K562 (cell line): Measurements from ENCODE around the gene RASL12. TPM values are rescaled to one million over a fixed set of nuclear protein-coding genes. Genes with fewer than 3 reads are reported as not detected.

ENCODE experiments used
- ATAC-seq: fragments of 200-7000 bp; cut with Tn5 transposase; 3 replicates; pipeline ENCODE4 v1.9.1; 2020; ENCODE audit warnings: moderate library complexity
- BruUV-seq: library from RNA; stranded (reverse); fragments of 400-500 nt; replicated peaks from 2 replicates; lab custom pipeline; 2021; lab: Mats Ljungman, UMichigan
- CTCF ChIA-PET: fragments of 300-600 bp; formaldehyde crosslinking; extraction: SDS; loops from one replicate; lab custom pipeline; 2021; ENCODE audit warnings: low intra/inter-chr PET ratio; lab: Yijun Ruan, JAX
- POLR2A ChIA-PET: fragments of 300-600, 350-650 bp; sonication (Branson Sonifier 250); formaldehyde crosslinking; extraction: SDS; loops from one replicate; lab custom pipeline; 2021; ENCODE audit warnings: antibody characterized with exemption, inconsistent platforms; lab: Yijun Ruan, JAX
- DNase-seq, 4 experiments: peaks; one replicate each; pipeline versions ENCODE4 v3.0.0 to v3.0.0-alpha.2; 2011 to 2018; ENCODE audit warnings: low spot score in 3 of 4, mixed read lengths in 3 of 4; ENCODE audit errors: extremely low read depth in 1 of 4
- FAIRE-seq: peaks from 2 replicates; lab custom pipeline; 2011; peaks lifted over from hg19 to GRCh38; lab: Jason Lieb, UNC
- H2AFZ ChIP-seq: 2 replicates; pipeline ENCODE4 v1.6.0; 2011; ENCODE audit warnings: low read depth, low read length, control low read depth, inconsistent platforms
- H3K27ac ChIP-seq: fragments of 200-600 bp; 3 replicates; pipeline ENCODE4 v1.8.0; 2011; ENCODE audit warnings: low read depth, mild to moderate bottlenecking, control low read depth, inconsistent platforms, low read length, moderate library complexity, mixed read lengths; ENCODE audit errors: extremely low read depth
- H3K27me3 ChIP-seq, 2 experiments: fragments of 300-600 bp in 1 of 2; 2 replicates in 1 of 2; 3 replicates in 1 of 2; pipeline versions ENCODE4 v1.6.0 to v1.8.0; 2011; ENCODE audit warnings: inconsistent platforms in 2 of 2, low read length in 2 of 2, mild to moderate bottlenecking in 1 of 2, mixed read lengths in 1 of 2, moderate library complexity in 1 of 2; ENCODE audit not compliant: control insufficient read depth in 2 of 2, insufficient read depth in 2 of 2
- H3K36me3 ChIP-seq: fragments of 300-600 bp; 3 replicates; pipeline ENCODE4 v1.8.0; 2011; ENCODE audit warnings: mild to moderate bottlenecking, low read length, inconsistent platforms; ENCODE audit not compliant: control insufficient read depth, insufficient read depth
- H3K4me1 ChIP-seq, 2 experiments: fragments of 200-600 bp in 1 of 2; replicated peaks in 1 of 2; 2 replicates in 1 of 2; 3 replicates in 1 of 2; pipeline versions ENCODE4 v1.5.1 to v1.8.0; 2011; ENCODE audit warnings: inconsistent platforms in 2 of 2, low read length in 2 of 2, mild to moderate bottlenecking in 1 of 2, mixed read lengths in 1 of 2, moderate library complexity in 1 of 2; ENCODE audit not compliant: control insufficient read depth in 2 of 2, insufficient read depth in 2 of 2
- H3K4me2 ChIP-seq: 2 replicates; pipeline ENCODE4 v1.6.1; 2011; ENCODE audit warnings: low read length, control low read depth, inconsistent platforms, mixed read lengths; ENCODE audit not compliant: insufficient read depth
- H3K4me3 ChIP-seq: fragments of 200-600 bp; sonication (generic), shearing (Covaris generic); 2 replicates; pipeline ENCODE4 v1.5.1; 2016; ENCODE audit warnings: control low read depth, inconsistent platforms
- H3K79me2 ChIP-seq: fragments of 200-600 bp; 3 replicates; pipeline ENCODE4 v1.8.0; 2011; ENCODE audit warnings: low read length, inconsistent platforms; ENCODE audit not compliant: control insufficient read depth, insufficient read depth
- H3K9ac ChIP-seq, 2 experiments: 2 replicates each; pipeline versions ENCODE4 v1.6.0 to v1.6.1; 2011; ENCODE audit warnings: low read depth in 2 of 2, low read length in 2 of 2, control low read depth in 1 of 2, inconsistent platforms in 1 of 2, mild to moderate bottlenecking in 1 of 2, mixed read lengths in 1 of 2; ENCODE audit not compliant: insufficient read depth in 1 of 2
- H3K9me1 ChIP-seq: one replicate; pipeline ENCODE4 v1.6.0; 2011; ENCODE audit warnings: inconsistent platforms, mild to moderate bottlenecking, low read length, moderate library complexity; ENCODE audit not compliant: control insufficient read depth, insufficient read depth
- H3K9me3 ChIP-seq: replicated peaks from 2 replicates; pipeline ENCODE4 v1.5.1; 2011; ENCODE audit warnings: low read depth, low read length, inconsistent platforms; ENCODE audit not compliant: control insufficient read depth, insufficient read depth
- H4K20me1 ChIP-seq: replicated peaks from 2 replicates; pipeline ENCODE4 v1.6.1; 2011; ENCODE audit warnings: low read length, inconsistent platforms, mixed read lengths; ENCODE audit not compliant: control insufficient read depth, insufficient read depth
- FOXA1 ChIP-seq: fragments of 450-650 bp; IDR thresholded peaks from 2 replicates; pipeline ENCODE4 v1.6.1; 2016; ENCODE audit warnings: mild to moderate bottlenecking, borderline replicate concordance
- KDM2B ChIP-seq: fragments of 250-450 bp; sonication (Bioruptor Pico); IDR thresholded peaks from 2 replicates; pipeline ENCODE4 v1.8.0; 2021; ENCODE audit warnings: mild to moderate bottlenecking, moderate library complexity
- KDM5B ChIP-seq: fragments of 200-600 bp; sonication (generic); IDR thresholded peaks from 2 replicates; pipeline ENCODE4 v1.6.1; 2012; ENCODE audit warnings: low read depth, mild to moderate bottlenecking, moderate library complexity, low read length, control low read depth, inconsistent platforms; ENCODE audit not compliant: insufficient replicate concordance
- MXI1 ChIP-seq: IDR thresholded peaks from 2 replicates; pipeline ENCODE4 v1.6.1; 2011; ENCODE audit warnings: low read depth, mild to moderate bottlenecking, improper control_type of control experiment, low read length
- MYNN ChIP-seq, 2 experiments: sonication (generic); formaldehyde crosslinking in 1 of 2; IDR thresholded peaks; 2 replicates each; pipeline versions ENCODE4 v1.5.0 to v1.6.1; 2016 to 2020; ENCODE audit warnings: antibody characterized with exemption in 1 of 2, missing genetic modification reagents in 1 of 2
- POLR2A ChIP-seq: fragments of 450-650 bp; conservative IDR thresholded peaks from 2 replicates; pipeline ENCODE4 v1.6.1; 2016
- ZKSCAN8 ChIP-seq: fragments of 200-800 bp; sonication (Bioruptor generic); IDR thresholded peaks from 2 replicates; pipeline ENCODE4 v1.6.1; 2016; ENCODE audit warnings: missing genetic modification characterization, missing compliant biosample characterization
- ZNF23 ChIP-seq: fragments of 250-450 bp; sonication (Bioruptor Pico); IDR thresholded peaks from 2 replicates; pipeline ENCODE4 v1.4.0; 2020; ENCODE audit warnings: mild to moderate bottlenecking
- ZNF589 ChIP-seq: fragments of 200-800 bp; sonication (Bioruptor generic); IDR thresholded peaks from 2 replicates; pipeline ENCODE4 v1.6.1; 2016; ENCODE audit warnings: low read depth, missing genetic modification characterization, missing compliant biosample characterization
- WGBS: fragments of 100-300 bp; shearing (Covaris generic); methylation state at CpG from one replicate; pipeline ENCODE4 v1.1.6; 2016; ENCODE audit warnings: low coverage, mixed read lengths; ENCODE audit not compliant: insufficient coverage; ENCODE audit errors: missing lambda C conversion rate; 5-methylcytosine and 5-hydroxymethylcytosine counted together
- in situ Hi-C: fragments of 300-500 bp; cut with MboI; formaldehyde crosslinking; loops from 4 replicates; pipeline ENCODE4 v1.15.0; 2018; ENCODE audit warnings: inconsistent platforms, mixed read lengths
- intact Hi-C: fragments of 100-400 bp; cut with micrococcal nuclease; formaldehyde crosslinking; loops from 2 replicates; pipeline ENCODE4 v1.14.2; 2022
- polyA plus RNA-seq, 8 experiments: library from polyadenylated mRNA; depleted of rRNA in 4 of 8; stranded (reverse) in 5 of 8; unstranded in 3 of 8; fragments of >200 nt; fragmentation: Nextera tagmentation in 2 of 8; fragmentation: Illumina TruSeq in 1 of 8; extraction: Ambion mirVana in 2 of 8; extraction: Trizol in 1 of 8; gene quantifications; 2 replicates each; pipeline versions ENCODE4 v1.2.1 to v1.2.3, GENCODE V29; 2011 to 2014; ENCODE audit warnings: inconsistent platforms in 1 of 8, missing spikeins in 1 of 8
- total RNA-seq, 7 experiments: library from RNA; depleted of rRNA in 6 of 7; stranded (reverse); fragments of >200 nt in 6 of 7; fragmentation: Illumina TruSeq in 2 of 7; extraction: Trizol in 2 of 7; gene quantifications; 2 replicates each; pipeline versions ENCODE4 v1.2.1 to v1.2.3, GENCODE V29; 2011 to 2021; ENCODE audit warnings: low replicate concordance in 1 of 7
- TF ChIP-seq, protein P1 (sequence below): fragments of 450-650 bp; IDR thresholded peaks from 2 replicates; pipeline ENCODE4 v1.6.1; 2016; ENCODE audit warnings: mild to moderate bottlenecking
- TF ChIP-seq, protein P2 (sequence below): fragments of 250-450 bp; sonication (Bioruptor Pico); IDR thresholded peaks from 2 replicates; pipeline ENCODE4 v1.9.0; 2021; ENCODE audit warnings: mild to moderate bottlenecking, inconsistent platforms
- TF ChIP-seq, protein P3 (sequence below): fragments of 250-450 bp; sonication (Bioruptor Pico); IDR thresholded peaks from 2 replicates; pipeline ENCODE4 v1.5.0; 2021; ENCODE audit warnings: mild to moderate bottlenecking, borderline replicate concordance
- TF ChIP-seq, protein P4 (sequence below), 2 experiments: IDR thresholded peaks; 2 replicates each; pipeline ENCODE4 v1.6.1; 2012; ENCODE audit warnings: improper control_type of control experiment in 2 of 2, low read depth in 2 of 2, low read length in 2 of 2, borderline replicate concordance in 1 of 2

RASL12 gene
- total and polyA plus RNA-seq, 9 of the 15 experiments (the other 6 are each of a cell fraction or from before 2014, with no cell fraction given) = not detected

DNA sequence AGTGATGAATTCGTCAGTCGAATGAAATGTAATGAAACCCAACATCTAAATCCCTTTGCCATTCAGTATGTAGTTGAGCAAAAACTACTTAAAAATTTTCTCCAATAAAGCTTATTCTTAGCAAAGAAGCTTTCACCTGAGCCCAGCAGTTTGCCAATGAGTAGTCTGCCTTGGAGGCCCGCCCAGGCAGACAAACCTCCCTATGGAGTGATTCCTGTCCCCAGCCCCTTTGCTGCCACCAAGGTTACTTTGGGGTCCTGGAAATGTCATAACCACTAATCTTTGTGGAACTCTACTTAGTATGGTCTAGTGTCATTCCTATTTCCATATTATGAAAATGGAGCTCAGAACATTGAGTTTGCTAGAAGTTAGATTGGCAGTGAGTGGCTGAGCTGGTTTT, 35.1 kb upstream of the RASL12 start:
- intact Hi-C loops = loop anchor here (5.0 kb wide), 1 partner anchor 71 kb away; no protein-coding TSS in a partner anchor
- FAIRE-seq = no peak
- TF ChIP-seq, protein P1, sequence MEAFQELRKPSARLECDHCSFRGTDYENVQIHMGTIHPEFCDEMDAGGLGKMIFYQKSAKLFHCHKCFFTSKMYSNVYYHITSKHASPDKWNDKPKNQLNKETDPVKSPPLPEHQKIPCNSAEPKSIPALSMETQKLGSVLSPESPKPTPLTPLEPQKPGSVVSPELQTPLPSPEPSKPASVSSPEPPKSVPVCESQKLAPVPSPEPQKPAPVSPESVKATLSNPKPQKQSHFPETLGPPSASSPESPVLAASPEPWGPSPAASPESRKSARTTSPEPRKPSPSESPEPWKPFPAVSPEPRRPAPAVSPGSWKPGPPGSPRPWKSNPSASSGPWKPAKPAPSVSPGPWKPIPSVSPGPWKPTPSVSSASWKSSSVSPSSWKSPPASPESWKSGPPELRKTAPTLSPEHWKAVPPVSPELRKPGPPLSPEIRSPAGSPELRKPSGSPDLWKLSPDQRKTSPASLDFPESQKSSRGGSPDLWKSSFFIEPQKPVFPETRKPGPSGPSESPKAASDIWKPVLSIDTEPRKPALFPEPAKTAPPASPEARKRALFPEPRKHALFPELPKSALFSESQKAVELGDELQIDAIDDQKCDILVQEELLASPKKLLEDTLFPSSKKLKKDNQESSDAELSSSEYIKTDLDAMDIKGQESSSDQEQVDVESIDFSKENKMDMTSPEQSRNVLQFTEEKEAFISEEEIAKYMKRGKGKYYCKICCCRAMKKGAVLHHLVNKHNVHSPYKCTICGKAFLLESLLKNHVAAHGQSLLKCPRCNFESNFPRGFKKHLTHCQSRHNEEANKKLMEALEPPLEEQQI = no peak
- TF ChIP-seq ZNF589 = no peak
- TF ChIP-seq, protein P2, sequence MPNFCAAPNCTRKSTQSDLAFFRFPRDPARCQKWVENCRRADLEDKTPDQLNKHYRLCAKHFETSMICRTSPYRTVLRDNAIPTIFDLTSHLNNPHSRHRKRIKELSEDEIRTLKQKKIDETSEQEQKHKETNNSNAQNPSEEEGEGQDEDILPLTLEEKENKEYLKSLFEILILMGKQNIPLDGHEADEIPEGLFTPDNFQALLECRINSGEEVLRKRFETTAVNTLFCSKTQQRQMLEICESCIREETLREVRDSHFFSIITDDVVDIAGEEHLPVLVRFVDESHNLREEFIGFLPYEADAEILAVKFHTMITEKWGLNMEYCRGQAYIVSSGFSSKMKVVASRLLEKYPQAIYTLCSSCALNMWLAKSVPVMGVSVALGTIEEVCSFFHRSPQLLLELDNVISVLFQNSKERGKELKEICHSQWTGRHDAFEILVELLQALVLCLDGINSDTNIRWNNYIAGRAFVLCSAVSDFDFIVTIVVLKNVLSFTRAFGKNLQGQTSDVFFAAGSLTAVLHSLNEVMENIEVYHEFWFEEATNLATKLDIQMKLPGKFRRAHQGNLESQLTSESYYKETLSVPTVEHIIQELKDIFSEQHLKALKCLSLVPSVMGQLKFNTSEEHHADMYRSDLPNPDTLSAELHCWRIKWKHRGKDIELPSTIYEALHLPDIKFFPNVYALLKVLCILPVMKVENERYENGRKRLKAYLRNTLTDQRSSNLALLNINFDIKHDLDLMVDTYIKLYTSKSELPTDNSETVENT = no peak
- no peak for TF ChIP-seq KDM2B (CRISPR knock-in tag)
- TF ChIP-seq MXI1 = no peak
- no peak for TF ChIP-seq FOXA1
- no peak for TF ChIP-seq MYNN (IDR thresholded peaks at IDR 0.05)
- no peak for TF ChIP-seq MYNN (CRISPR knock-in tag; IDR thresholded peaks at IDR 0.05)
- TF ChIP-seq ZKSCAN8 (CRISPR knock-in tag) = no peak
- no peak for TF ChIP-seq POLR2A
- TF ChIP-seq, protein P3, sequence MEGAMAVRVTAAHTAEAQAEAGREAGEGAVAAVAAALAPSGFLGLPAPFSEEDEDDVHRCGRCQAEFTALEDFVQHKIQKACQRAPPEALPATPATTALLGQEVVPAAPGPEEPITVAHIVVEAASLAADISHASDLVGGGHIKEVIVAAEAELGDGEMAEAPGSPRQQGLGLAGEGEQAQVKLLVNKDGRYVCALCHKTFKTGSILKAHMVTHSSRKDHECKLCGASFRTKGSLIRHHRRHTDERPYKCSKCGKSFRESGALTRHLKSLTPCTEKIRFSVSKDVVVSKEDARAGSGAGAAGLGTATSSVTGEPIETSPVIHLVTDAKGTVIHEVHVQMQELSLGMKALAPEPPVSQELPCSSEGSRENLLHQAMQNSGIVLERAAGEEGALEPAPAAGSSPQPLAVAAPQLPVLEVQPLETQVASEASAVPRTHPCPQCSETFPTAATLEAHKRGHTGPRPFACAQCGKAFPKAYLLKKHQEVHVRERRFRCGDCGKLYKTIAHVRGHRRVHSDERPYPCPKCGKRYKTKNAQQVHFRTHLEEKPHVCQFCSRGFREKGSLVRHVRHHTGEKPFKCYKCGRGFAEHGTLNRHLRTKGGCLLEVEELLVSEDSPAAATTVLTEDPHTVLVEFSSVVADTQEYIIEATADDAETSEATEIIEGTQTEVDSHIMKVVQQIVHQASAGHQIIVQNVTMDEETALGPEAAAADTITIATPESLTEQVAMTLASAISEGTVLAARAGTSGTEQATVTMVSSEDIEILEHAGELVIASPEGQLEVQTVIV (CRISPR knock-in tag) = no peak
- TF ChIP-seq, protein P4, sequence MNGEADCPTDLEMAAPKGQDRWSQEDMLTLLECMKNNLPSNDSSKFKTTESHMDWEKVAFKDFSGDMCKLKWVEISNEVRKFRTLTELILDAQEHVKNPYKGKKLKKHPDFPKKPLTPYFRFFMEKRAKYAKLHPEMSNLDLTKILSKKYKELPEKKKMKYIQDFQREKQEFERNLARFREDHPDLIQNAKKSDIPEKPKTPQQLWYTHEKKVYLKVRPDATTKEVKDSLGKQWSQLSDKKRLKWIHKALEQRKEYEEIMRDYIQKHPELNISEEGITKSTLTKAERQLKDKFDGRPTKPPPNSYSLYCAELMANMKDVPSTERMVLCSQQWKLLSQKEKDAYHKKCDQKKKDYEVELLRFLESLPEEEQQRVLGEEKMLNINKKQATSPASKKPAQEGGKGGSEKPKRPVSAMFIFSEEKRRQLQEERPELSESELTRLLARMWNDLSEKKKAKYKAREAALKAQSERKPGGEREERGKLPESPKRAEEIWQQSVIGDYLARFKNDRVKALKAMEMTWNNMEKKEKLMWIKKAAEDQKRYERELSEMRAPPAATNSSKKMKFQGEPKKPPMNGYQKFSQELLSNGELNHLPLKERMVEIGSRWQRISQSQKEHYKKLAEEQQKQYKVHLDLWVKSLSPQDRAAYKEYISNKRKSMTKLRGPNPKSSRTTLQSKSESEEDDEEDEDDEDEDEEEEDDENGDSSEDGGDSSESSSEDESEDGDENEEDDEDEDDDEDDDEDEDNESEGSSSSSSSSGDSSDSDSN (IDR thresholded peaks at IDR 0.05; ENCODE audit: borderline replicate concordance in 1 of 2, low read depth in 2 of 2, low read length in 2 of 2) = no peak
- no peak for TF ChIP-seq ZNF23
- TF ChIP-seq KDM5B = no peak

More for the DNA sequence above, 35.1 kb upstream of the RASL12 start:
- Histone ChIP-seq H4K20me1 (no peaks in the 10 kb centered on the region), H3K27me3 (no peaks in the 10 kb centered on the region), H3K4me3 (no peak overlapping the region), H3K27ac (no peak overlapping the region), H3K79me2 (no peaks in the 10 kb centered on the region), H3K36me3 (peaks cover 28% of the 10 kb centered on the region; the same call in 2 of the 3 replicates), H3K4me2 (no peak overlapping the region), H3K9me3 (no peaks in the 10 kb centered on the region), H3K4me1 (no peaks in the 10 kb centered on the region), H3K9ac (no peak overlapping the region), H2AFZ (no peak overlapping the region), H3K9me1 (peaks cover 3% of the 10 kb centered on the region)
- ChIA-PET POLR2A (interaction anchor here (0.7 kb wide), 1 partner anchor 60 kb away, joined by 3 read pairs; no protein-coding TSS in a partner anchor), CTCF (no interaction called here)
- WGBS = 81% methylated on average over 3 of the region's 3 CpGs
- DNase-seq (no peak), ATAC-seq (no peak)
- in situ Hi-C loops = no loop called here
- no TSS peak for BruUV-seq
